GM23338 (cell line): ENCODE results near the gene APP. TPM values are rescaled to one million over a fixed set of nuclear protein-coding genes. Genes with fewer than 3 reads are reported as not detected.

ENCODE experiments used
- ATAC-seq: fragments of 200-7000 bp; cut with Tn5 transposase; 3 replicates; pipeline ENCODE4 v1.9.1; 2020
- DNase-seq: peaks from one replicate; pipeline ENCODE4 v3.0.0-alpha.2; 2015; ENCODE audit warnings: low spot score
- H2AFZ ChIP-seq: fragments of 200-600 bp; sonication (generic); 2 replicates; pipeline ENCODE4 v1.8.0; 2016; ENCODE audit warnings: antibody characterized with exemption, mild to moderate bottlenecking, moderate library complexity
- H3F3A ChIP-seq: fragments of 200-600 bp; sonication (generic); replicated peaks from 2 replicates; pipeline ENCODE4 v1.8.0; 2017; ENCODE audit warnings: antibody characterized with exemption, mixed run types, low read depth
- H3K27ac ChIP-seq: fragments of 200-600 bp; sonication (generic); 2 replicates; pipeline ENCODE4 v1.6.1; 2016; ENCODE audit warnings: low read depth
- H3K27me3 ChIP-seq: fragments of 200-600 bp; sonication (generic); 2 replicates; pipeline ENCODE4 v1.8.0; 2016; ENCODE audit warnings: mild to moderate bottlenecking, mixed run types, moderate library complexity; ENCODE audit not compliant: insufficient read depth
- H3K36me3 ChIP-seq: fragments of 200-600 bp; sonication (generic); 2 replicates; pipeline ENCODE4 v1.8.0; 2016; ENCODE audit warnings: mild to moderate bottlenecking; ENCODE audit not compliant: insufficient read depth
- H3K4me1 ChIP-seq: fragments of 200-600 bp; sonication (generic); 2 replicates; pipeline ENCODE4 v1.8.0; 2016; ENCODE audit warnings: mild to moderate bottlenecking, moderate library complexity; ENCODE audit not compliant: insufficient read depth
- H3K4me2 ChIP-seq: fragments of 200-600 bp; sonication (generic); 2 replicates; pipeline ENCODE4 v1.7.1; 2017; ENCODE audit warnings: mixed run types
- H3K4me3 ChIP-seq: fragments of 200-600 bp; sonication (generic); 2 replicates; pipeline ENCODE4 v1.6.1; 2016; ENCODE audit warnings: mixed run types
- H3K79me2 ChIP-seq: fragments of 200-600 bp; sonication (generic); replicated peaks from 2 replicates; pipeline ENCODE4 v1.8.0; 2017; ENCODE audit warnings: mild to moderate bottlenecking; ENCODE audit not compliant: insufficient read depth
- H3K9me2 ChIP-seq: fragments of 200-600 bp; sonication (generic); 2 replicates; pipeline ENCODE4 v1.8.0; 2017; ENCODE audit not compliant: insufficient read depth
- H4K20me1 ChIP-seq: fragments of 200-600 bp; sonication (generic); replicated peaks from 2 replicates; pipeline ENCODE4 v1.8.0; 2017; ENCODE audit warnings: mild to moderate bottlenecking; ENCODE audit not compliant: insufficient read depth
- H3K27ac Mint-ChIP-seq: 2 replicates; pipeline ENCODE4 v1.8.0; 2020; ENCODE audit warnings: inconsistent platforms, mild to moderate bottlenecking, moderate library complexity, mixed read lengths
- H3K27me3 Mint-ChIP-seq: 3 replicates; pipeline ENCODE4 v1.8.0; 2022; ENCODE audit warnings: low read depth, mild to moderate bottlenecking, moderate library complexity, mixed read lengths, inconsistent platforms; ENCODE audit not compliant: insufficient read depth, poor library complexity
- H3K36me3 Mint-ChIP-seq: 3 replicates; pipeline ENCODE4 v1.8.0; 2021; ENCODE audit warnings: low read depth, mild to moderate bottlenecking, inconsistent platforms, moderate library complexity, mixed read lengths
- H3K4me1 Mint-ChIP-seq: 3 replicates; pipeline ENCODE4 v1.8.0; 2020; ENCODE audit warnings: mild to moderate bottlenecking, inconsistent platforms, mixed read lengths
- H3K4me3 Mint-ChIP-seq: 3 replicates; pipeline ENCODE4 v1.8.0; 2021; ENCODE audit warnings: moderate library complexity, mild to moderate bottlenecking, inconsistent platforms, mixed read lengths
- H3K9me3 Mint-ChIP-seq: 3 replicates; pipeline ENCODE4 v1.8.0; 2020; ENCODE audit warnings: moderate library complexity, mild to moderate bottlenecking, inconsistent platforms, mixed read lengths
- CREB1 ChIP-seq: fragments of 250-450 bp; sonication (Bioruptor Pico); IDR thresholded peaks from 2 replicates; pipeline ENCODE4 v1.5.0; 2020; ENCODE audit warnings: low read depth, mild to moderate bottlenecking, moderate library complexity
- CTCF ChIP-seq, 2 experiments: fragments of 200-600 bp in 1 of 2; sonication (generic) in 1 of 2; conservative IDR thresholded peaks; 2 replicates each; pipeline versions ENCODE4 v1.5.1 to v1.6.1; 2016 to 2017; ENCODE audit warnings: antibody characterized with exemption in 2 of 2, low read depth in 2 of 2, mild to moderate bottlenecking in 2 of 2, moderate library complexity in 1 of 2
- ETS1 ChIP-seq: IDR thresholded peaks from 2 replicates; pipeline ENCODE4 v1.6.1; 2016; ENCODE audit warnings: antibody characterized with exemption
- EZH2 ChIP-seq: fragments of 200-600 bp; sonication (generic); IDR thresholded peaks from one replicate; pipeline ENCODE4 v1.8.0; 2017; ENCODE audit warnings: antibody characterized with exemption, mild to moderate bottlenecking, low read depth; ENCODE audit not compliant: unreplicated experiment
- EZH2phosphoT487 ChIP-seq: fragments of 200-600 bp; sonication (generic); IDR thresholded peaks from one replicate; pipeline ENCODE4 v1.8.1; 2018; ENCODE audit warnings: antibody characterized with exemption; ENCODE audit not compliant: unreplicated experiment
- JUNB ChIP-seq: IDR thresholded peaks from one replicate; pipeline ENCODE4 v1.6.1; 2016; ENCODE audit warnings: antibody characterized with exemption; ENCODE audit not compliant: unreplicated experiment
- NANOG ChIP-seq: IDR thresholded peaks from 2 replicates; pipeline ENCODE4 v1.6.1; 2016; ENCODE audit warnings: antibody characterized with exemption, borderline replicate concordance
- POLR2AphosphoS5 ChIP-seq: IDR thresholded peaks from 2 replicates; pipeline ENCODE4 v1.6.1; 2016; ENCODE audit warnings: antibody characterized with exemption, low read depth
- REST ChIP-seq: IDR thresholded peaks from one replicate; pipeline ENCODE4 v1.6.1; 2018; ENCODE audit warnings: antibody characterized with exemption; ENCODE audit not compliant: unreplicated experiment
- STAT1 ChIP-seq: IDR thresholded peaks from one replicate; pipeline ENCODE4 v1.6.1; 2016; ENCODE audit warnings: antibody characterized with exemption; ENCODE audit not compliant: unreplicated experiment
- ZNF114 ChIP-seq: fragments of 250-450 bp; sonication (Bioruptor Pico); IDR thresholded peaks from 2 replicates; pipeline ENCODE4 v1.5.0; 2020; ENCODE audit warnings: mild to moderate bottlenecking, moderate library complexity
- ZNF331 ChIP-seq: fragments of 250-450 bp; sonication (Bioruptor Pico); IDR thresholded peaks from 2 replicates; pipeline ENCODE4 v1.5.0; 2020; ENCODE audit warnings: low read depth, mild to moderate bottlenecking, moderate library complexity
- ZNF462 ChIP-seq: fragments of 250-450 bp; sonication (Bioruptor Pico); IDR thresholded peaks from 2 replicates; pipeline ENCODE4 v1.5.0; 2020; ENCODE audit warnings: mild to moderate bottlenecking, moderate library complexity
- polyA plus RNA-seq: library from polyadenylated mRNA; unstranded; fragments of >200 nt; fragmentation: Nextera tagmentation; extraction: Ambion mirVana; gene quantifications from 2 replicates; pipeline ENCODE4 v1.2.1, GENCODE V29; 2016
- total RNA-seq: library from RNA; depleted of rRNA; stranded (reverse); fragments of >200 nt; shearing (Covaris generic); gene quantifications from 2 replicates; pipeline ENCODE4 v1.2.3, GENCODE V29; 2014

Gene APP
- total and polyA plus RNA-seq, 2 experiments from 2014 or later: 69.4 to 444 TPM

GRCh38 chr21:25896501-25897056, 274.0 kb downstream of the APP start:
- Mint-ChIP-seq H3K36me3 (peaks cover 67% of the 10 kb centered on the region), H3K27me3 (peaks cover 2% of the 10 kb centered on the region), H3K9me3 (no peaks in the 10 kb centered on the region), H3K4me1 (peaks cover 8% of the 10 kb centered on the region; the same call in 1 of the 3 replicates), H3K27ac (peak overlapping the region; percentile 71), H3K4me3 (no peak overlapping the region)
- Histone ChIP-seq H3K4me2 (no peak overlapping the region), H3K9me2 (no peaks in the 10 kb centered on the region), H3K27me3 (no peaks in the 10 kb centered on the region), H2AFZ (no peak overlapping the region), H3K79me2 (no peaks in the 10 kb centered on the region; the same call in 1 of the 2 replicates), H3K4me3 (no peak overlapping the region), H3K4me1 (no peaks in the 10 kb centered on the region; the same call in 1 of the 2 replicates), H3F3A (no peaks in the 10 kb centered on the region), H3K36me3 (peaks cover 49% of the 10 kb centered on the region), H4K20me1 (no peaks in the 10 kb centered on the region; the same call in 1 of the 2 replicates), H3K27ac (0 out of 2 replicates have a peak overlapping the region, but pooled peaks have one; percentile 20)
- DNase-seq (no peak), ATAC-seq (no peak)
- TF ChIP-seq EZH2 (no peak), CREB1 (CRISPR knock-in tag) (no peak), POLR2AphosphoS5 (no peak), EZH2phosphoT487 (no peak), NANOG (no peak), ZNF114 (CRISPR knock-in tag) (no peak), REST (no peak), JUNB (no peak), CTCF (conservative IDR thresholded peaks at IDR 0.05; ENCODE audit: low read depth in 2 of 2) (no peak), ETS1 (no peak), STAT1 (no peak), ZNF462 (no peak), ZNF331 (CRISPR knock-in tag) (no peak)
